K562 (cell line): Measurements from ENCODE around the gene SCN2B.

ENCODE experiments used
- BRD9 ChIP-seq: fragments of 450-650 bp; IDR thresholded peaks from 2 replicates; pipeline ENCODE4 v1.6.1; 2018; ENCODE audit warnings: low read depth; ENCODE audit not compliant: partially characterized antibody
- CBX1 ChIP-seq: sonication (generic); IDR thresholded peaks from 2 replicates; pipeline ENCODE4 v1.6.1; 2016; ENCODE audit warnings: antibody characterized with exemption, low read depth, mild to moderate bottlenecking
- EZH2 ChIP-seq: IDR thresholded peaks from 2 replicates; pipeline ENCODE4 v1.6.1; 2012; ENCODE audit warnings: low read depth, mild to moderate bottlenecking, inconsistent platforms, low read length, borderline replicate concordance
- FOXM1 ChIP-seq, 2 experiments: fragments of 450-650 bp in 1 of 2; sonication (generic) in 1 of 2; formaldehyde crosslinking in 1 of 2; IDR thresholded peaks; 2 replicates each; pipeline versions ENCODE4 v1.6.1 to v1.9.0; 2017 to 2022; ENCODE audit warnings: low read depth in 2 of 2, mild to moderate bottlenecking in 2 of 2, missing genetic modification reagents in 1 of 2, moderate library complexity in 1 of 2
- MEF2A ChIP-seq: IDR thresholded peaks from 2 replicates; pipeline ENCODE4 v1.6.1; 2011; ENCODE audit warnings: low read depth, mild to moderate bottlenecking, low read length, moderate library complexity; ENCODE audit not compliant: control insufficient read depth
- MTA1 ChIP-seq: fragments of 450-650 bp; IDR thresholded peaks from 2 replicates; pipeline ENCODE4 v1.6.1; 2017; ENCODE audit warnings: borderline replicate concordance
- MTA2 ChIP-seq: fragments of 450-650 bp; IDR thresholded peaks from 2 replicates; pipeline ENCODE4 v1.6.1; 2016; ENCODE audit warnings: low read depth
- POLR2AphosphoS5 ChIP-seq: IDR thresholded peaks from 2 replicates; pipeline ENCODE4 v1.6.1; 2011; ENCODE audit warnings: mild to moderate bottlenecking, low read depth, low read length, moderate library complexity; ENCODE audit not compliant: control insufficient read depth, insufficient read depth
- STAG1 ChIP-seq: sonication (generic); formaldehyde crosslinking; IDR thresholded peaks from 2 replicates; pipeline ENCODE4 v1.5.0; 2020; ENCODE audit warnings: missing genetic modification reagents, borderline replicate concordance
- ZKSCAN8 ChIP-seq: fragments of 200-800 bp; sonication (Bioruptor generic); IDR thresholded peaks from 2 replicates; pipeline ENCODE4 v1.6.1; 2016; ENCODE audit warnings: missing genetic modification characterization, missing compliant biosample characterization
- TF ChIP-seq, protein P1 (sequence below): sonication (generic); formaldehyde crosslinking; IDR thresholded peaks from 2 replicates; pipeline ENCODE4 v1.8.0; 2022; ENCODE audit warnings: missing genetic modification reagents, mild to moderate bottlenecking, borderline replicate concordance

DNA sequence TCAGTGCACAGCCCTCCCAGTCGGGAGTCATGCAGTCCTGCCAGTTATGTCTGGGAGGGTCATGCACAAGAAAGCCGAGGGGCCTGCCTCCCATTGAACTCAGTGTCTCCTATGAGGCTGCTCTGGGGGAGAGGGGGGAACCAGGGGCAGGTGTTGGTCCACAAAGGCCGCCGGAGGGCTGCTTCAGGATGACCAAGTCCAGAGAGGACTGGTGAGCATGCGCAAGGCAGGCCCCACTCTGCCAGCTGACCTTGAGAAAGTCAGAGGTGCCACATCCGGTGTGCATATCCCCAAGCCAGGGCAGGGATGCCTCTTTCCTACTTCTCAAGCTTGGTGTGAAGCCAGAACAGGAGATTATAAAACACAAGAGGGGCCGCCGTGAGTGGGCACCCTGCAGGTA, 28.2 kb downstream of the SCN2B start:
- no peak for TF ChIP-seq MTA1
- no peak for TF ChIP-seq MEF2A
- no peak for TF ChIP-seq EZH2
- TF ChIP-seq CBX1, result no peak
- no peak for TF ChIP-seq ZKSCAN8 (CRISPR knock-in tag)
- no peak for TF ChIP-seq FOXM1 (IDR thresholded peaks at IDR 0.05; ENCODE audit: low read depth)
- no peak for TF ChIP-seq FOXM1 (CRISPR knock-in tag; IDR thresholded peaks at IDR 0.05; ENCODE audit: low read depth)
- TF ChIP-seq STAG1 (CRISPR knock-in tag), result no peak
- TF ChIP-seq POLR2AphosphoS5, result no peak
- TF ChIP-seq, protein P1, sequence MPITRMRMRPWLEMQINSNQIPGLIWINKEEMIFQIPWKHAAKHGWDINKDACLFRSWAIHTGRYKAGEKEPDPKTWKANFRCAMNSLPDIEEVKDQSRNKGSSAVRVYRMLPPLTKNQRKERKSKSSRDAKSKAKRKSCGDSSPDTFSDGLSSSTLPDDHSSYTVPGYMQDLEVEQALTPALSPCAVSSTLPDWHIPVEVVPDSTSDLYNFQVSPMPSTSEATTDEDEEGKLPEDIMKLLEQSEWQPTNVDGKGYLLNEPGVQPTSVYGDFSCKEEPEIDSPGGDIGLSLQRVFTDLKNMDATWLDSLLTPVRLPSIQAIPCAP, result no peak
- TF ChIP-seq BRD9, result no peak
- TF ChIP-seq MTA2, result no peak
